Measurements from ENCODE around the gene GLB1L2. TPM values are rescaled to one million over a fixed set of nuclear protein-coding genes. Genes with fewer than 3 reads are reported as not detected.

Gene GLB1L2
- total and polyA plus RNA-seq, 7 donors: 4.2 to 108 (median 30.8) TPM

GRCh38 chr11:134425413-134425812 lies 93.6 kb downstream of the GLB1L2 start:
- intact Hi-C loops (cut with DNase I): no loop called here
- Histone ChIP-seq H3K4me3 (no peak overlapping the region), H3K9me3 (no peaks in the 10 kb centered on the region), H3K27ac (no peak overlapping the region), H3K36me3 (no peaks in the 10 kb centered on the region), H3K4me1 (no peaks in the 10 kb centered on the region), H3K27me3 (peaks cover 0 to 29% (median 7%) of the 10 kb centered on the region in 3 donors)
- TF ChIP-seq CTCF (IDR thresholded peaks at IDR 0.05) (no peak), POLR2A (IDR thresholded peaks at IDR 0.05) (no peak), EP300 (IDR thresholded peaks at IDR 0.05) (no peak), POLR2AphosphoS5 (IDR thresholded peaks at IDR 0.05) (no peak)
- DNase-seq: no peak
- WGBS, 2 donors: 60 to 67% methylated on average over 2 of the region's 2 CpGs

Other genes starting within 250 kb of the GLB1L2 start
- gene NCAPD3, start 108.0 kb upstream of the GLB1L2 start, total RNA-seq: 1 to 10 TPM; 6.4 to 8.9 (median 8.0) TPM
- 10 to 100 TPM in 1 of 3 donors, 1 to 10 TPM in 2; 1.8 to 13.0 (median 3.0) TPM for gene NCAPD3, start 108.0 kb upstream of the GLB1L2 start, polyA plus RNA-seq
- 10 to 100 TPM; 35.7 to 53.7 (median 37.3) TPM for gene VPS26B, start 107.3 kb upstream of the GLB1L2 start, total RNA-seq
- 10 to 100 TPM; 22.8 to 26.4 (median 22.9) TPM for gene VPS26B, start 107.3 kb upstream of the GLB1L2 start, polyA plus RNA-seq
- gene THYN1, start 78.6 kb upstream of the GLB1L2 start, total RNA-seq: 10 to 100 TPM; 69.9 to 92.2 (median 74.4) TPM
- gene THYN1, start 78.6 kb upstream of the GLB1L2 start, polyA plus RNA-seq: 10 to 100 TPM; 38.1 to 49.2 (median 48.0) TPM
- 10 to 100 TPM; 25.5 to 30.1 (median 26.9) TPM for gene ACAD8, start 78.4 kb upstream of the GLB1L2 start, total RNA-seq
- gene ACAD8, start 78.4 kb upstream of the GLB1L2 start, polyA plus RNA-seq: 10 to 100 TPM; 19.0 to 31.2 (median 28.0) TPM
- 1 to 10 TPM in 3 of 4 donors, under 1 TPM in 1; 0.82 to 8.9 (median 4.1) TPM for gene GLB1L3, start 55.6 kb upstream of the GLB1L2 start, total RNA-seq
- gene GLB1L3, start 55.6 kb upstream of the GLB1L2 start, polyA plus RNA-seq: under 1 TPM in 1 of 3 donors, not detected in 2; 0.25 TPM
- under 1 TPM in 3 of 4 donors, not detected in 1; 0.16 to 0.28 (median 0.27) TPM for gene B3GAT1, start 80.3 kb downstream of the GLB1L2 start, total RNA-seq
- gene B3GAT1, start 80.3 kb downstream of the GLB1L2 start, polyA plus RNA-seq: under 1 TPM in 1 of 3 donors, not detected in 2; 0.63 TPM

Measured in sigmoid colon (tissue), 7 donors.